ENCODE results near the gene MIOS. TPM values are rescaled to one million over a fixed set of nuclear protein-coding genes. Genes with fewer than 3 reads are reported as not detected.

The MIOS gene
- total and polyA plus RNA-seq, 2 of the 8 experiments (the other 6 are each of a cell fraction or from before 2014, with no cell fraction given): 15.5 to 50.7 TPM

DNA sequence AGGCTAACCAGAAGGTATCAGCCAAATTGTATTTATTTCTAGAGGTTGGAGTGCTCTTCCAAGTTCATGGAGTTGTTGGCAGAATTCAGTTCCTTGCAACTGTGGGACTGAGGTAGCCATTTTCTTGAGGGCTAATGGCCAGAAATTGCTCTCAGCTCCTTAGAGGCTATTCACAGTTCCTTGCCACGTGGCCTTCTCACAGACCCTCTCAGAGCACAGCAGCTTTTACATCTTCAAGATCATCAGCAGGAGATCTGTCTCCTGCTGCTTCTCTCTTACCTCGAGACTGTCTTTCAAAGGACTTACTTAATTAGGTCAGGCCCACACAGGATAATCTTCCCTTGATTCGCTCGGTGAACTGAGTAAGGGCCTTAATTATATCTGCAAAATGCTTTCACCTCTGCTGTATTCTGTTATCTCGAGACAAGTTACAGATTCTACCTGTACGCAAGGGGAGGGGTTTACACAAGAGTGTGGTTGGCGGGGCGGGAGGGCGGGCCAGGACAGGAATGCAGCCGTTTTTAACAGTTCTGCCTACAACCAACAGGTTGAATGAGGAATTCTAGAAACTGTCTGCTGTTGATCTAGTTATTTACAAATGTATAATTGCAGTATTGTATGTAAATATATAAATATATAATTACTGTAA is 15.0 kb downstream of the MIOS start (continued):
- TF ChIP-seq KDM5A (IDR thresholded peaks at IDR 0.05; ENCODE audit: low read length) (no peak), TCF12 (IDR thresholded peaks at IDR 0.05; ENCODE audit: low read depth, low read length) (no peak), SP4 (IDR thresholded peaks at IDR 0.05; ENCODE audit: low read length) (0 out of 2 replicates have a peak, but pooled peaks have one; percentile 56), HDAC2 (IDR thresholded peaks at IDR 0.05; ENCODE audit: borderline replicate concordance in 1 of 2, low read depth in 2 of 2, low read length in 2 of 2) (no peak), POU5F1 (IDR thresholded peaks at IDR 0.05; ENCODE audit: low read depth, low read length) (no peak), NANOG (IDR thresholded peaks at IDR 0.05; ENCODE audit: insufficient read depth, low read depth, low read length, poor library complexity, severe bottlenecking) (peak; percentile 18), EGR1 (IDR thresholded peaks at IDR 0.05; ENCODE audit: borderline replicate concordance, low read depth, low read length) (no peak), SP1 (IDR thresholded peaks at IDR 0.05; ENCODE audit: low read depth, low read length) (0 out of 2 replicates have a peak, but pooled peaks have one; percentile 10), PHF8 (conservative IDR thresholded peaks at IDR 0.05; ENCODE audit: low read depth, low read length) (no peak), JUND (IDR thresholded peaks at IDR 0.05; ENCODE audit: low read length) (no peak), CHD2 (IDR thresholded peaks at IDR 0.05; ENCODE audit: low read length) (0 out of 2 replicates have a peak, but pooled peaks have one; percentile 30), NRF1 (IDR thresholded peaks at IDR 0.05; ENCODE audit: low read depth, low read length) (no peak), ASH2L (IDR thresholded peaks at IDR 0.05; ENCODE audit: low read length) (no peak), GTF2F1 (IDR thresholded peaks at IDR 0.05; ENCODE audit: borderline replicate concordance, low read depth, low read length) (no peak), RXRA (IDR thresholded peaks at IDR 0.05; ENCODE audit: insufficient read depth, low read depth, low read length) (no peak), RBBP5 (IDR thresholded peaks at IDR 0.05; ENCODE audit: borderline replicate concordance, low read depth, low read length) (0 out of 2 replicates have a peak, but pooled peaks have one; percentile 42), BCL11A (IDR thresholded peaks at IDR 0.05; ENCODE audit: low read depth in 2 of 2, low read length in 2 of 2) (no peak), TAF1 (IDR thresholded peaks at IDR 0.05; ENCODE audit: low read depth, low read length) (peak; percentile 52; the same call in 1 of the 2 replicates), SIRT6 (IDR thresholded peaks at IDR 0.05; ENCODE audit: low read length) (no peak), CREB1 (IDR thresholded peaks at IDR 0.05) (no peak)
- TF ChIP-seq, protein P1, sequence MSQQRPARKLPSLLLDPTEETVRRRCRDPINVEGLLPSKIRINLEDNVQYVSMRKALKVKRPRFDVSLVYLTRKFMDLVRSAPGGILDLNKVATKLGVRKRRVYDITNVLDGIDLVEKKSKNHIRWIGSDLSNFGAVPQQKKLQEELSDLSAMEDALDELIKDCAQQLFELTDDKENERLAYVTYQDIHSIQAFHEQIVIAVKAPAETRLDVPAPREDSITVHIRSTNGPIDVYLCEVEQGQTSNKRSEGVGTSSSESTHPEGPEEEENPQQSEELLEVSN (IDR thresholded peaks at IDR 0.05): peak; percentile 71
- TF ChIP-seq, protein P2, sequence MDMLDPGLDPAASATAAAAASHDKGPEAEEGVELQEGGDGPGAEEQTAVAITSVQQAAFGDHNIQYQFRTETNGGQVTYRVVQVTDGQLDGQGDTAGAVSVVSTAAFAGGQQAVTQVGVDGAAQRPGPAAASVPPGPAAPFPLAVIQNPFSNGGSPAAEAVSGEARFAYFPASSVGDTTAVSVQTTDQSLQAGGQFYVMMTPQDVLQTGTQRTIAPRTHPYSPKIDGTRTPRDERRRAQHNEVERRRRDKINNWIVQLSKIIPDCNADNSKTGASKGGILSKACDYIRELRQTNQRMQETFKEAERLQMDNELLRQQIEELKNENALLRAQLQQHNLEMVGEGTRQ (IDR thresholded peaks at IDR 0.05; ENCODE audit: low read length): peak; percentile 58
- TF ChIP-seq, protein P3, sequence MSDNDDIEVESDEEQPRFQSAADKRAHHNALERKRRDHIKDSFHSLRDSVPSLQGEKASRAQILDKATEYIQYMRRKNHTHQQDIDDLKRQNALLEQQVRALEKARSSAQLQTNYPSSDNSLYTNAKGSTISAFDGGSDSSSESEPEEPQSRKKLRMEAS (IDR thresholded peaks at IDR 0.05): peak; percentile 95

Data from H1 (cell line).